GM12892 (cell line): ENCODE measurements around the gene LCN10.

Experiments
- POLR2A ChIP-seq: IDR thresholded peaks from 2 replicates; pipeline ENCODE4 v1.6.1; 2011; ENCODE audit warnings: low read depth, low read length, control low read depth
- POLR2AphosphoS5 ChIP-seq: IDR thresholded peaks from 2 replicates; pipeline ENCODE4 v1.6.1; 2011; ENCODE audit warnings: low read depth, low read length, control low read depth
- TAF1 ChIP-seq: IDR thresholded peaks from 2 replicates; pipeline ENCODE4 v1.6.1; 2011; ENCODE audit warnings: low read depth, mild to moderate bottlenecking, control low read depth, low read length, borderline replicate concordance

GRCh38 chr9:136714096-136714892 lies 28.4 kb downstream of the LCN10 start:
- no peak for TF ChIP-seq POLR2A
- no peak for TF ChIP-seq POLR2AphosphoS5
- no peak for TF ChIP-seq TAF1
